Measurements from ENCODE around the gene PPP3CA.

PPP3CA gene

GRCh38 chr4:101292214-101292613 lies 55.1 kb downstream of the PPP3CA start:
- no peak overlapping the region for H3K27ac ChIP-seq
- H3K4me1 ChIP-seq: no peaks in the 10 kb centered on the region
- no peak overlapping the region for H3K4me2 ChIP-seq
- no peaks in the 10 kb centered on the region for H3K36me3 ChIP-seq
- no peak overlapping the region for H3K9ac ChIP-seq
- no peaks in the 10 kb centered on the region for H3K27me3 ChIP-seq
- peaks cover 48% of the 10 kb centered on the region for H4K20me1 ChIP-seq
- H3K4me3 ChIP-seq: no peak overlapping the region
- H3K9me3 ChIP-seq: no peaks in the 10 kb centered on the region
- TF ChIP-seq Cebpa-rat (IDR thresholded peaks at IDR 0.05): no peak

- Histone ChIP-seq H3K4me1 (no peaks in the 10 kb centered on the region), H3K27me3 (no peaks in the 10 kb centered on the region), H4K20me1 (peaks cover 48% of the 10 kb centered on the region), H3K9me3 (no peaks in the 10 kb centered on the region), H3K4me3 (no peak overlapping the region), H3K4me2 (no peak overlapping the region), H3K9ac (no peak overlapping the region), H3K36me3 (no peaks in the 10 kb centered on the region), H3K27ac (no peak overlapping the region)
- no peak for TF ChIP-seq Cebpa-rat (IDR thresholded peaks at IDR 0.05)
Measured at GRCh38 chr4:101291198-101291597, 56.1 kb downstream of the PPP3CA start.

- no peak for TF ChIP-seq Cebpa-rat (IDR thresholded peaks at IDR 0.05)
- Histone ChIP-seq H3K27me3 (no peaks in the 10 kb centered on the region), H3K4me3 (no peak overlapping the region), H3K27ac (no peak overlapping the region), H3K4me1 (no peaks in the 10 kb centered on the region), H3K4me2 (no peak overlapping the region), H3K9me3 (no peaks in the 10 kb centered on the region), H3K36me3 (no peaks in the 10 kb centered on the region), H3K9ac (no peak overlapping the region), H4K20me1 (peaks cover 48% of the 10 kb centered on the region)
Measured at GRCh38 chr4:101290654-101291053, 56.7 kb downstream of the PPP3CA start.

- H4K20me1 ChIP-seq: peaks cover 48% of the 10 kb centered on the region
- H3K4me3 ChIP-seq: no peak overlapping the region
- no peak overlapping the region for H3K9ac ChIP-seq
- TF ChIP-seq Cebpa-rat (IDR thresholded peaks at IDR 0.05): no peak
- H3K4me2 ChIP-seq: no peak overlapping the region
- no peaks in the 10 kb centered on the region for H3K4me1 ChIP-seq
- no peaks in the 10 kb centered on the region for H3K36me3 ChIP-seq
- H3K27me3 ChIP-seq: no peaks in the 10 kb centered on the region
- H3K27ac ChIP-seq: no peak overlapping the region
- no peaks in the 10 kb centered on the region for H3K9me3 ChIP-seq
Measured at GRCh38 chr4:101289306-101289705, 58.0 kb downstream of the PPP3CA start.

GRCh38 chr4:101288365-101289145 lies 58.8 kb downstream of the PPP3CA start:
- no peaks in the 10 kb centered on the region for H3K4me1 ChIP-seq
- H3K27me3 ChIP-seq: no peaks in the 10 kb centered on the region
- no peaks in the 10 kb centered on the region for H3K36me3 ChIP-seq
- H4K20me1 ChIP-seq: peaks cover 45% of the 10 kb centered on the region
- no peak overlapping the region for H3K9ac ChIP-seq
- no peak overlapping the region for H3K4me3 ChIP-seq
- H3K9me3 ChIP-seq: no peaks in the 10 kb centered on the region
- no peak overlapping the region for H3K4me2 ChIP-seq
- no peak for TF ChIP-seq Cebpa-rat (IDR thresholded peaks at IDR 0.05)
- no peak overlapping the region for H3K27ac ChIP-seq

- no peaks in the 10 kb centered on the region for H3K36me3 ChIP-seq
- no peak overlapping the region for H3K4me3 ChIP-seq
- H3K27ac ChIP-seq: no peak overlapping the region
- no peaks in the 10 kb centered on the region for H3K27me3 ChIP-seq
- no peaks in the 10 kb centered on the region for H3K9me3 ChIP-seq
- H3K4me2 ChIP-seq: no peak overlapping the region
- peaks cover 36% of the 10 kb centered on the region for H4K20me1 ChIP-seq
- TF ChIP-seq Cebpa-rat (IDR thresholded peaks at IDR 0.05): no peak
- H3K4me1 ChIP-seq: peaks cover 5% of the 10 kb centered on the region
- no peak overlapping the region for H3K9ac ChIP-seq
Measured at GRCh38 chr4:101287324-101287723, 60.0 kb downstream of the PPP3CA start.

GRCh38 chr4:101286663-101287062 lies 60.7 kb downstream of the PPP3CA start:
- H3K9ac ChIP-seq: no peak overlapping the region
- no peak overlapping the region for H3K4me2 ChIP-seq
- H3K27me3 ChIP-seq: no peaks in the 10 kb centered on the region
- no peaks in the 10 kb centered on the region for H3K36me3 ChIP-seq
- no peak overlapping the region for H3K4me3 ChIP-seq
- peaks cover 6% of the 10 kb centered on the region for H3K4me1 ChIP-seq
- H4K20me1 ChIP-seq: peaks cover 33% of the 10 kb centered on the region
- H3K9me3 ChIP-seq: no peaks in the 10 kb centered on the region
- TF ChIP-seq Cebpa-rat (IDR thresholded peaks at IDR 0.05): no peak
- no peak overlapping the region for H3K27ac ChIP-seq

GRCh38 chr4:101285985-101286384 lies 61.3 kb downstream of the PPP3CA start:
- TF ChIP-seq Cebpa-rat (IDR thresholded peaks at IDR 0.05): no peak
- H3K36me3 ChIP-seq: no peaks in the 10 kb centered on the region
- H3K4me3 ChIP-seq: no peak overlapping the region
- no peaks in the 10 kb centered on the region for H3K27me3 ChIP-seq
- no peak overlapping the region for H3K4me2 ChIP-seq
- H3K9me3 ChIP-seq: no peaks in the 10 kb centered on the region
- no peak overlapping the region for H3K9ac ChIP-seq
- H3K4me1 ChIP-seq: peaks cover 6% of the 10 kb centered on the region
- H3K27ac ChIP-seq: no peak overlapping the region
- H4K20me1 ChIP-seq: peaks cover 26% of the 10 kb centered on the region

- Histone ChIP-seq H3K4me1 (peaks cover 14% of the 10 kb centered on the region), H3K9ac (no peak overlapping the region), H3K4me3 (no peak overlapping the region), H3K27me3 (no peaks in the 10 kb centered on the region), H3K9me3 (no peaks in the 10 kb centered on the region), H3K4me2 (no peak overlapping the region), H4K20me1 (peaks cover 17% of the 10 kb centered on the region; the same call in 1 of the 2 replicates), H3K27ac (no peak overlapping the region), H3K36me3 (no peaks in the 10 kb centered on the region)
- TF ChIP-seq Cebpa-rat (IDR thresholded peaks at IDR 0.05): no peak
Measured at GRCh38 chr4:101284546-101284945, 62.8 kb downstream of the PPP3CA start.

GRCh38 chr4:101283434-101283833 lies 63.9 kb downstream of the PPP3CA start:
- no peak overlapping the region for H3K4me3 ChIP-seq
- no peak for TF ChIP-seq Cebpa-rat (IDR thresholded peaks at IDR 0.05)
- no peaks in the 10 kb centered on the region for H3K36me3 ChIP-seq
- no peak overlapping the region for H3K9ac ChIP-seq
- H3K4me2 ChIP-seq: no peak overlapping the region
- H3K27ac ChIP-seq: no peak overlapping the region
- peaks cover 15% of the 10 kb centered on the region; the same call in 1 of the 2 replicates for H4K20me1 ChIP-seq
- no peaks in the 10 kb centered on the region for H3K27me3 ChIP-seq
- H3K9me3 ChIP-seq: no peaks in the 10 kb centered on the region
- H3K4me1 ChIP-seq: peaks cover 17% of the 10 kb centered on the region

Data from BLaER1 (cell line).